Activated CD8-positive, alpha-beta T cell treated with anti-CD3 and anti-CD28 coated beads for 36 hours (primary cell): ENCODE results near the gene GALT. TPM values are rescaled to one million over a fixed set of nuclear protein-coding genes. Genes with fewer than 3 reads are reported as not detected.

ENCODE experiments used
- ATAC-seq: fragments of 200-7000 bp; cut with Tn5 transposase; one replicate; pipeline ENCODE4 v1.10.0; 2021; ENCODE audit warnings: mild to moderate bottlenecking, moderate library complexity
- CTCF ChIA-PET: fragments of 350-600 bp; sonication (Branson Sonifier 250); formaldehyde crosslinking; loops from one replicate; lab custom pipeline; 2021; ENCODE audit warnings: antibody characterized with exemption; lab: Charles Lee
- POLR2A ChIA-PET: fragments of 350-600 bp; sonication (Branson Sonifier 250); formaldehyde crosslinking; loops from one replicate; lab custom pipeline; 2021; ENCODE audit warnings: antibody characterized with exemption; lab: Charles Lee
- DNase-seq: peaks from one replicate; pipeline ENCODE4 v3.0.0-alpha.2; 2020
- H3K27ac Mint-ChIP-seq: one replicate; pipeline ENCODE4 v1.8.0; 2021; ENCODE audit warnings: mild to moderate bottlenecking, mixed read lengths
- H3K27me3 Mint-ChIP-seq: one replicate; pipeline ENCODE4 v1.8.0; 2021; ENCODE audit warnings: mixed read lengths
- H3K36me3 Mint-ChIP-seq: one replicate; pipeline ENCODE4 v1.8.0; 2021; ENCODE audit warnings: low read depth, mixed read lengths
- H3K4me1 Mint-ChIP-seq: one replicate; pipeline ENCODE4 v1.8.0; 2021; ENCODE audit warnings: low read depth, mixed read lengths
- H3K4me3 Mint-ChIP-seq: one replicate; pipeline ENCODE4 v1.8.0; 2021; ENCODE audit warnings: mild to moderate bottlenecking, moderate library complexity, mixed read lengths
- H3K9me3 Mint-ChIP-seq: one replicate; pipeline ENCODE4 v1.8.0; 2021; ENCODE audit warnings: mixed read lengths
- intact Hi-C: fragments of 100-400 bp; cut with micrococcal nuclease; formaldehyde crosslinking; loops from one replicate; pipeline ENCODE4 v1.10.0; 2022
- total RNA-seq, 2 experiments: library from RNA; stranded (reverse); gene quantifications; one replicate each; pipeline ENCODE4 v1.2.3, GENCODE V29; 2021
- TF ChIP-seq, protein P1 (sequence below): fragments of 200-600 bp; IDR thresholded peaks from one replicate; pipeline ENCODE4 v1.8.0; 2022; ENCODE audit warnings: antibody characterized with exemption, mild to moderate bottlenecking

The GALT gene
- total RNA-seq, 2 experiments from 2014 or later = 42.8 to 44.5 TPM

DNA sequence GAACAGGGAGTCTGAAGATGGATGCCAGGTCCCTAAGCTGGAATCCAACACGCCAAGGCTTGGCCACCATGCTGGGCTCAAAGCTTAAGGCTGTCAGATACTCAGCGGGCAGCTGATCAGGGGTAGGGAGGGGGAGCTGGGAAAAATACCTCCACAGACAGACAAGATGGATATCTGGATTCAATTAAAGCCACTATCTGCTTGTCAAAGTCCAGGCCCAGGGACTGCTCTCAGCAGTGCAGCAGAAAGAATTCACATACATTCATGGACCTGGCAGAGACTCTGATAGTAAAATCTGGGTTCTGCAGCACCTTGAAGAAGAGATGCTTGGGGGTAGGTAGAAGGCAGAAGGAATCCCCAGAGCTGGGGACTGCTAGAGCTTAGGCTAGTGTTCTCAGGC is 31.3 kb upstream of the GALT start:
- ChIA-PET CTCF (interaction anchor here (1.2 to 8.3 kb wide), 4 partner anchors 11 to 68 kb away, joined by 4 to 142 read pairs (median 4); partner anchors contain the start of gene SIGMAR1), POLR2A (interaction anchor here (0.6 to 1.6 kb wide), 5 partner anchors 11 to 31 kb away, joined by 3 to 5 read pairs (median 4); partner anchors contain the start of gene GALT)
- Mint-ChIP-seq H3K36me3 (peaks cover 11% of the 10 kb centered on the region), H3K27me3 (no peaks in the 10 kb centered on the region), H3K4me3 (no peak overlapping the region), H3K27ac (no peak overlapping the region), H3K4me1 (peaks cover 30% of the 10 kb centered on the region), H3K9me3 (no peaks in the 10 kb centered on the region)
- TF ChIP-seq, protein P1, sequence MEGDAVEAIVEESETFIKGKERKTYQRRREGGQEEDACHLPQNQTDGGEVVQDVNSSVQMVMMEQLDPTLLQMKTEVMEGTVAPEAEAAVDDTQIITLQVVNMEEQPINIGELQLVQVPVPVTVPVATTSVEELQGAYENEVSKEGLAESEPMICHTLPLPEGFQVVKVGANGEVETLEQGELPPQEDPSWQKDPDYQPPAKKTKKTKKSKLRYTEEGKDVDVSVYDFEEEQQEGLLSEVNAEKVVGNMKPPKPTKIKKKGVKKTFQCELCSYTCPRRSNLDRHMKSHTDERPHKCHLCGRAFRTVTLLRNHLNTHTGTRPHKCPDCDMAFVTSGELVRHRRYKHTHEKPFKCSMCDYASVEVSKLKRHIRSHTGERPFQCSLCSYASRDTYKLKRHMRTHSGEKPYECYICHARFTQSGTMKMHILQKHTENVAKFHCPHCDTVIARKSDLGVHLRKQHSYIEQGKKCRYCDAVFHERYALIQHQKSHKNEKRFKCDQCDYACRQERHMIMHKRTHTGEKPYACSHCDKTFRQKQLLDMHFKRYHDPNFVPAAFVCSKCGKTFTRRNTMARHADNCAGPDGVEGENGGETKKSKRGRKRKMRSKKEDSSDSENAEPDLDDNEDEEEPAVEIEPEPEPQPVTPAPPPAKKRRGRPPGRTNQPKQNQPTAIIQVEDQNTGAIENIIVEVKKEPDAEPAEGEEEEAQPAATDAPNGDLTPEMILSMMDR = no peak
- ATAC-seq = no peak
- intact Hi-C loops = no loop called here
- DNase-seq = no peak

DNA sequence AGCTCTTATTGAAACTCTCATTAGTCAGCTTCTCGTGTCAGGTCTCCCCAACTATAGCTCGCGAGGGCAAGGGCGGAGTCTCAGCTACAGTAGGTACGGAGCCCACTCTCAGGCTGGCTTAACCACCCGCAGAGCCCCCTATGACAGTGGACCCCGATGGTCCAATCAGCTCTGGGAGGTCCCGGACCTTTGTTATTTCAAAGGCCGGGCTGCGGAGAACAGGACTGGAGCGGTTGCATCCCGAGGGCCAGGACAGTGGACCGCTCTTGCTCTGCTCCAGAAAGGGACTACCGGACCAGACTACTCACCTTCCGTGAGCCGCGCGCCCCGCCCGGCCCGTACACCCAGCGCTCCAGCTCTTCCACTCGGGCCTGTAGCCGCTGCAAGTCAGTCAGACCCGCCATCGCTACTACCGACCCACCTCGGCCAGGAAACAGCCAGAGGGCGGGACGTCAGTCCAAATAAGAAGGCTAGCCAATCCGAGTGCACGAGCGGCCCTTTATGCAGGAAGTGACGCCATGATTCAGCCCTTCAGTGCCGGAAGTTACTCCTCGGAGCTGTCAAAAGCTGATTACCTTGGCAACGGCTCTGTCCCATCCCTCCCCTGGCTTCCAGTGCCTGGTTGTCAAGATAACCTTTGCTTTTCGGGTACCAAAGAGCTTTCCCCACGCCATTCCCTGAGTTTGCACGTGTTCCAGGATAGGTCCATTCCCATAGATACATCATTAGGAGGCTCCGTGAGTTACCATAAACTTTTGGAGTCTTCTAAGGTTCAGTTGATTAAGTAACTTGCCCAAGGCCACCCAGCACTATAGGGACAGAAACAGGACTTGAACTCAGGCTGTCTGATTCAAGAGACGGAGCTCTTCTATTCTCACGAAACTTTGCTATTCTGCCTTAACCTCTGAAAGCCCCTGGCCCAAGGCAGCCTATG is 26.1 kb upstream of the GALT start, which contains the start of gene DCTN3:
DCTN3 (minus strand) TSS at position 435 of the 934 bp plus-strand sequence; CDS start at position 404, 31 bp downstream.
- peaks cover 26% of the 10 kb centered on the region for H3K4me1 Mint-ChIP-seq
- CTCF ChIA-PET = interaction anchor here (1.1 to 7.6 kb wide), 10 partner anchors 9 to 82 kb away, joined by 3 to 142 read pairs (median 6); partner anchors contain the start of genes ARID3C, GALT, RPP25L and SIGMAR1
- H3K9me3 Mint-ChIP-seq = no peaks in the 10 kb centered on the region
- peak; percentile 97 for DNase-seq
- peak within 1 kb of the TSS; percentile 75 for H3K27ac Mint-ChIP-seq
- ATAC-seq = peak; percentile 99
- POLR2A ChIA-PET = interaction anchor here (0.7 to 7.3 kb wide), 7 partner anchors 9 to 440 kb away, joined by 3 to 59 read pairs (median 4); partner anchors contain the start of genes ARID3C, GALT, RPP25L and SIGMAR1
- intact Hi-C loops = no loop called here
- peak within 1 kb of the TSS; percentile 91 for H3K4me3 Mint-ChIP-seq
- H3K27me3 Mint-ChIP-seq = peaks cover 17% of the 10 kb centered on the region
- no peaks in the 10 kb centered on the region for H3K36me3 Mint-ChIP-seq
- TF ChIP-seq, protein P1 = no peak

DNA sequence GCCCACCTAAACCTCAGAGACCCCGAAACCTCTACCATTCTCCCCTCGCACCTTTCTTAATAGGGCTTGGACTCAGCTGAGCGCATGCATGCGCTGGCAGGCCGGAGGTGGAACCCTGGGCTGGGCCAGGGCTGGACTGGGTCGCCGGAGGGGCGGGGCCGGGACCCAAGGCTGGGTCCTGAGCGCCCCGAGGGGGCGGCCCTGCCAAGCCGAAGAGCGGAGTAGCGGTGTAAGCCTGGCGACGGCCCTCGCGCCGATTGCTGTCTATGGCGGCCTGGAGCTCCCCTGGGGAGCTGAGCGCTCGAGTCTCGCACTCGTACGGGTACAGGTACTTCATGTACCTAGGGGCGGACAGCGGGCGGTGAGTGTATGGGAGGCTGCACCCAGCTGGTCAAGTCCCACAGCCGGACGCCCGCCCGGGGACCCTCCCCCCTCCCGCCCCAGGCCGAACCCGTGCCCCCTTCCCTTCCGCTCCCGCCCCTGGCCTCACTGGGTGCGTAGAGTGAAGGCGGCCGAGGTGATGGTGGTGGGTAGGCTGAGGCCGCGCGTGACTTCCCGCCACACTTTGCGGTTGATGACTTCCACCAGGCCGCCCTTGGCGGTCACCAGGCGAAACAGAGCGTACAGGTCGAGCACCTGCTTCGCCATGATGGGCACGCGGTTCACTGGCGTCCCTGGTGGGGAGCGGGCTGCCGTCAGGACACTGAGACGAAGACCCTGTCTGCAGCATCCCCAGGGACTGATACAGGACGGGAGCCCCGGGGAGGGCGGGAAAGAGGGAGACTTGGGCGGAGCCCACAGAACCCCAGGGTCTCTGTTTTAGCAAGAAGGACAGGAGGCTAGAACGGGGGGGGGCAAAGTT is 22.9 kb upstream of the GALT start:
- H3K4me3 Mint-ChIP-seq = peak overlapping the region; percentile 34
- no peaks in the 10 kb centered on the region for H3K9me3 Mint-ChIP-seq
- no peaks in the 10 kb centered on the region for H3K36me3 Mint-ChIP-seq
- TF ChIP-seq, protein P1 = no peak
- intact Hi-C loops = no loop called here
- ChIA-PET CTCF (interaction anchor here (1.0 to 7.6 kb wide), 3 partner anchors 10 to 22 kb away, joined by 3 to 142 read pairs (median 9); partner anchors contain the start of gene SIGMAR1), POLR2A (interaction anchor here (1.0 to 7.3 kb wide), 2 partner anchors 12 to 23 kb away, joined by 3 to 59 read pairs; partner anchors contain the start of genes GALT and SIGMAR1)
- H3K27me3 Mint-ChIP-seq = peaks cover 47% of the 10 kb centered on the region
- H3K4me1 Mint-ChIP-seq = peaks cover 33% of the 10 kb centered on the region
- ATAC-seq = no peak
- H3K27ac Mint-ChIP-seq = no peak overlapping the region
- DNase-seq = peak; percentile 35

DNA sequence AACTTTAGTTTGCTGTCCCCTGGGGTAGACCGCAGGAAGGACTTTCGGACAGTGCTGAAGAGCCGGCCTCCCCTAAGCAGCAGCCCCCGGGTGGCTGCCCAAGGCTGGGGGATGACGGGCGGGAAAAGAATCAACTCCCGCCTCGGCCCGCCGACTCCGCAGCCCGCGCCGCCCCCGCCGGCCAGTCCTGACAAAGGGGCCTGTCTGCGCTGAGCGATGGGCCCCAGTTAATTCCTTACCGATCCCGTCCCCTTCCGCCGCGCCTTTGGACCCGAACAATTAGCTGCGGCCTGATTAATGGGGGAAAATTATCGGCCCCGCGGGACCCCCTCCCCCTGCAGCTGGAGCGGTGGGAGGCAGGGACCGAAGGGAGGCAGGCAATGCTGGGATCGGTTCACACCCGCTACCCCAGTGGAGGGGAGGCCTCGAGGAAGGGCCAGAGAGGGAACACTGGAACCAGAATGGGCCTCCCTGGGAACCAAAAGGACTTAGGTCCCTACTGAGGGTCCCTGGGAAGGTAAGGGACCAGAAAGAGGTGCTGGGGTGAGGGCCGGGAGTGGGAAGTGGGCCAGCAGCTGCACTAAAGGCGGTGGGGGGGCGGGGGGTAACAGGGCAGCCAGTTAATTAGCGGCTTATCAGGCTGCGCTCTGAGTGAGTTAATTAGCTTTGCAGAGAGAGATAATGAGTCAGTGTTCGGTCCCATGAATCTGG is 21.8 kb upstream of the GALT start:
- DNase-seq (no peak), ATAC-seq (no peak)
- POLR2A ChIA-PET = interaction anchor here (1.2 to 2.3 kb wide), 2 partner anchors 11 to 13 kb away, joined by 3 to 28 read pairs; partner anchors contain the start of gene SIGMAR1
- H3K4me3 Mint-ChIP-seq = no peak overlapping the region
- TF ChIP-seq, protein P1 = no peak
- peaks cover 52% of the 10 kb centered on the region for H3K27me3 Mint-ChIP-seq
- H3K27ac Mint-ChIP-seq = no peak overlapping the region
- peaks cover 30% of the 10 kb centered on the region for H3K4me1 Mint-ChIP-seq
- H3K9me3 Mint-ChIP-seq = no peaks in the 10 kb centered on the region
- H3K36me3 Mint-ChIP-seq = no peaks in the 10 kb centered on the region
- intact Hi-C loops = no loop called here
- CTCF ChIA-PET = interaction anchor here (1.0 to 7.6 kb wide), 5 partner anchors 11 to 22 kb away, joined by 3 to 142 read pairs (median 4); partner anchors contain the start of genes GALT, RPP25L and SIGMAR1
